ENCODE measurements around the gene ARHGAP26.

DNA sequence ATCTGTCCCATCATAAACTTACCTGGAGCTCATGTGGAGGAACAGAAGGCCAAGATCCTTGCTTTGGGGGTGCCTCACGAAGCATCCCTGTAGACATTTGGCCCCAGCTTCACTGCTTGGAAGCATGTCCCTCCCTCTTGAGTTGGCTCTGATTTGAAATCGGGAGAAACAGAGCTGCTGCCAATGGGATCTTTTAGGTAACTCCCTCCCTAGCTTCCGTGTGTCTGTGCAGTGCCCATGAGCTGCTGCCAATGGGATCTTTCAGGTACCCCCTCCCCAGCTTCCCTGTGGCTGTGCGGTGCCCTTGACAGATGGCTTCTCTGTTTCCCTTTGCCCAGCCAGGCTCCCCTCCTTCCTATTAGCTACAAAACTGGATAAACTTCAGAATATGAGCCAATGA lies 455.3 kb downstream of the ARHGAP26 start:
- no peak for TF ChIP-seq POLR2A (IDR thresholded peaks at IDR 0.05)
- TF ChIP-seq, protein P1, sequence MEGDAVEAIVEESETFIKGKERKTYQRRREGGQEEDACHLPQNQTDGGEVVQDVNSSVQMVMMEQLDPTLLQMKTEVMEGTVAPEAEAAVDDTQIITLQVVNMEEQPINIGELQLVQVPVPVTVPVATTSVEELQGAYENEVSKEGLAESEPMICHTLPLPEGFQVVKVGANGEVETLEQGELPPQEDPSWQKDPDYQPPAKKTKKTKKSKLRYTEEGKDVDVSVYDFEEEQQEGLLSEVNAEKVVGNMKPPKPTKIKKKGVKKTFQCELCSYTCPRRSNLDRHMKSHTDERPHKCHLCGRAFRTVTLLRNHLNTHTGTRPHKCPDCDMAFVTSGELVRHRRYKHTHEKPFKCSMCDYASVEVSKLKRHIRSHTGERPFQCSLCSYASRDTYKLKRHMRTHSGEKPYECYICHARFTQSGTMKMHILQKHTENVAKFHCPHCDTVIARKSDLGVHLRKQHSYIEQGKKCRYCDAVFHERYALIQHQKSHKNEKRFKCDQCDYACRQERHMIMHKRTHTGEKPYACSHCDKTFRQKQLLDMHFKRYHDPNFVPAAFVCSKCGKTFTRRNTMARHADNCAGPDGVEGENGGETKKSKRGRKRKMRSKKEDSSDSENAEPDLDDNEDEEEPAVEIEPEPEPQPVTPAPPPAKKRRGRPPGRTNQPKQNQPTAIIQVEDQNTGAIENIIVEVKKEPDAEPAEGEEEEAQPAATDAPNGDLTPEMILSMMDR (IDR thresholded peaks at IDR 0.05): no peak
